ENCODE data around the gene SND1. TPM values are rescaled to one million over a fixed set of nuclear protein-coding genes. Genes with fewer than 3 reads are reported as not detected.

Gene SND1
- total and polyA plus RNA-seq, 10 of the 15 experiments (the other 5 are each of a cell fraction or from before 2014, with no cell fraction given) = 52.4 to 270 (median 146) TPM

- DNase-seq (ENCODE audit: low read depth, low spot score) = no peak
- ChIA-PET SMC1A (ENCODE audit: uncharacterized antibody, unreplicated experiment) (interaction anchor here (0.8 to 1.1 kb wide), 3 partner anchors 11 to 95 kb away, joined by 3 to 5 read pairs (median 3); no protein-coding TSS in a partner anchor), POLR2A (no interaction called here), RAD21 (ENCODE audit: unreplicated experiment) (no interaction called here), CTCF (interaction anchor here (1.0 to 2.1 kb wide), 4 partner anchors 10 to 22 kb away, joined by 3 to 10 read pairs (median 4); no protein-coding TSS in a partner anchor)
- Histone ChIP-seq H3K4me2 (ENCODE audit: control insufficient read depth, insufficient read depth) (no peak overlapping the region), H3K4me3 (no peak overlapping the region), H4K20me1 (ENCODE audit: control insufficient read depth, insufficient read depth) (no peaks in the 10 kb centered on the region), H3K27me3 (replicated peaks in 1 of 2; ENCODE audit: control insufficient read depth in 2 of 2, insufficient read depth in 2 of 2, low read length in 1 of 2) (no peaks in the 10 kb centered on the region), H3K27ac (ENCODE audit: control insufficient read depth, insufficient read depth) (no peak overlapping the region), H2AFZ (ENCODE audit: control insufficient read depth, low read depth, low read length) (no peak overlapping the region), H3K4me1 (ENCODE audit: control insufficient read depth, insufficient read depth, low read length) (no peaks in the 10 kb centered on the region), H3K9ac (ENCODE audit: control insufficient read depth, insufficient read depth, low read length) (no peak overlapping the region), H3K9me3 (replicated peaks; ENCODE audit: control insufficient read depth, insufficient read depth, low read length) (no peaks in the 10 kb centered on the region), H3K79me2 (ENCODE audit: control insufficient read depth, insufficient read depth, low read length) (peaks cover 33% of the 10 kb centered on the region), H3K36me3 (ENCODE audit: control insufficient read depth in 2 of 2, insufficient read depth in 2 of 2, low read length in 1 of 2) (no peaks in the 10 kb centered on the region; a peak in 1 of 4 replicates)
- in situ Hi-C loops (cut with MboI) = no loop called here
- FAIRE-seq = no peak
- BruUV-seq (replicated peaks) = no TSS peak
- TF ChIP-seq MAX (IDR thresholded peaks at IDR 0.05; ENCODE audit: low read depth, low read length) (no peak), RFX5 (IDR thresholded peaks at IDR 0.05; ENCODE audit: low read depth, low read length) (no peak)
- intact Hi-C loops (cut with micrococcal nuclease; ENCODE audit: unreplicated experiment) = no loop called here
- no peak for ATAC-seq
- 96% methylated on average over 4 of the region's 4 CpGs for WGBS (ENCODE audit: insufficient coverage, insufficient replicate concordance, low lambda C conversion rate, missing lambda C conversion rate)
These were observed 108.5 kb downstream of the SND1 start for GRCh38 chr7:127760436-127761031.

GRCh38 chr7:127761196-127761595, 109.2 kb downstream of the SND1 start:
- Histone ChIP-seq H3K27ac (ENCODE audit: control insufficient read depth, insufficient read depth) (no peak overlapping the region), H3K36me3 (ENCODE audit: control insufficient read depth in 2 of 2, insufficient read depth in 2 of 2, low read length in 1 of 2) (no peaks in the 10 kb centered on the region; a peak in 1 of 4 replicates), H4K20me1 (ENCODE audit: control insufficient read depth, insufficient read depth) (no peaks in the 10 kb centered on the region), H2AFZ (ENCODE audit: control insufficient read depth, low read depth, low read length) (no peak overlapping the region), H3K4me3 (no peak overlapping the region), H3K9ac (ENCODE audit: control insufficient read depth, insufficient read depth, low read length) (no peak overlapping the region), H3K27me3 (replicated peaks in 1 of 2; ENCODE audit: control insufficient read depth in 2 of 2, insufficient read depth in 2 of 2, low read length in 1 of 2) (no peaks in the 10 kb centered on the region), H3K79me2 (ENCODE audit: control insufficient read depth, insufficient read depth, low read length) (peaks cover 32% of the 10 kb centered on the region), H3K4me1 (ENCODE audit: control insufficient read depth, insufficient read depth, low read length) (no peaks in the 10 kb centered on the region), H3K4me2 (ENCODE audit: control insufficient read depth, insufficient read depth) (no peak overlapping the region), H3K9me3 (replicated peaks; ENCODE audit: control insufficient read depth, insufficient read depth, low read length) (no peaks in the 10 kb centered on the region; the same call in 2 of the 3 replicates)
- SMC1A ChIA-PET (ENCODE audit: uncharacterized antibody, unreplicated experiment) = interaction anchor here (0.6 to 1.1 kb wide), 5 partner anchors 10 to 389 kb away, joined by 3 to 5 read pairs (median 3); no protein-coding TSS in a partner anchor
- FAIRE-seq (no peak), ATAC-seq (no peak), DNase-seq (ENCODE audit: low read depth, low spot score) (no peak)
- CTCF ChIA-PET = interaction anchor here (1.1 to 2.1 kb wide), 4 partner anchors 10 to 52 kb away, joined by 3 to 10 read pairs (median 4); no protein-coding TSS in a partner anchor
- BruUV-seq (replicated peaks) = no TSS peak
- 100% methylated on average over 2 of the region's 2 CpGs for WGBS (ENCODE audit: insufficient coverage, insufficient replicate concordance, low lambda C conversion rate, missing lambda C conversion rate)
- intact Hi-C loops (cut with micrococcal nuclease; ENCODE audit: unreplicated experiment) = no loop called here
- RAD21 ChIA-PET (ENCODE audit: unreplicated experiment) = no interaction called here
- in situ Hi-C loops (cut with MboI) = no loop called here
- POLR2A ChIA-PET = no interaction called here
- no peak for TF ChIP-seq RFX5 (IDR thresholded peaks at IDR 0.05; ENCODE audit: low read depth, low read length)
- no peak for TF ChIP-seq RELA (IDR thresholded peaks at IDR 0.05; ENCODE audit: borderline replicate concordance, partially characterized antibody)
- TF ChIP-seq EZH2 (IDR thresholded peaks at IDR 0.05; ENCODE audit: borderline replicate concordance, control insufficient read depth, low read depth, low read length) = no peak
- TF ChIP-seq TARDBP (IDR thresholded peaks at IDR 0.05; ENCODE audit: borderline replicate concordance) = no peak
- TF ChIP-seq CBX5 (IDR thresholded peaks at IDR 0.05; ENCODE audit: low read depth) = no peak
- no peak for TF ChIP-seq USF1 (IDR thresholded peaks at IDR 0.05; ENCODE audit: borderline replicate concordance, extremely low read length, insufficient read depth, low read depth, low read length)
- no peak for TF ChIP-seq NKRF (conservative IDR thresholded peaks at IDR 0.05)
- TF ChIP-seq SPI1 (IDR thresholded peaks at IDR 0.05; ENCODE audit: borderline replicate concordance, insufficient read depth, low read depth, low read length) = no peak
- no peak for TF ChIP-seq CHD2 (IDR thresholded peaks at IDR 0.05; ENCODE audit: borderline replicate concordance, low read depth, low read length)
- TF ChIP-seq IRF4 (IDR thresholded peaks at IDR 0.05; ENCODE audit: low read depth, low read length) = no peak

Measured in GM12878 (cell line).